GM18508 (cell line): ENCODE data around the gene AQP12B.
"Not testable (repeated sequence)": the region's sequence is repeated elsewhere in the genome, so short reads cannot be mapped to it uniquely, and the experiment has no call there.

Source experiments
- ATAC-seq: cut with Tn5 transposase; IDR thresholded peaks from one replicate; pipeline ENCODE4 v1.9.1; 2021; ENCODE audit warnings: moderate number of reproducible peaks; ENCODE audit not compliant: insufficient read depth, unreplicated experiment

AQP12B gene

DNA sequence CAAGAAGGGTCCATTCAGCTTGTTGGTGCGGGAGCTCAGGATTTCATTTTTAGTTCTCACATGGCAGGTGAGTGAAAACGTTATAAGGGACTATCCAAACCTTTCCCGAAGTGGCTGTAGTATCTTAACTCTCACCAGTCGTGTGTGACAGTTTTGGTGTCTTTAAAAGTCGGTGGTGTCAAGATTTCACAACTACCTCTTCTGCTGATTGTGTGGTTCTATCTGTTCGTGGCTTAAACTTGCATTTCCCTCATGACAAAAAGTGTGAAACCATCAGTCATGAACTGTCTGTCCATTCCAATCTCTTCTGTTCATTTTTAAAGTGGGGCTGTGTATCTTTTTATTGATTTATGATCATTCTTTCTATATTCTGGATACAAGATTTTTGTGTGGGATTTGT, 3.8 kb upstream of the AQP12B start:
- no peak for ATAC-seq

DNA sequence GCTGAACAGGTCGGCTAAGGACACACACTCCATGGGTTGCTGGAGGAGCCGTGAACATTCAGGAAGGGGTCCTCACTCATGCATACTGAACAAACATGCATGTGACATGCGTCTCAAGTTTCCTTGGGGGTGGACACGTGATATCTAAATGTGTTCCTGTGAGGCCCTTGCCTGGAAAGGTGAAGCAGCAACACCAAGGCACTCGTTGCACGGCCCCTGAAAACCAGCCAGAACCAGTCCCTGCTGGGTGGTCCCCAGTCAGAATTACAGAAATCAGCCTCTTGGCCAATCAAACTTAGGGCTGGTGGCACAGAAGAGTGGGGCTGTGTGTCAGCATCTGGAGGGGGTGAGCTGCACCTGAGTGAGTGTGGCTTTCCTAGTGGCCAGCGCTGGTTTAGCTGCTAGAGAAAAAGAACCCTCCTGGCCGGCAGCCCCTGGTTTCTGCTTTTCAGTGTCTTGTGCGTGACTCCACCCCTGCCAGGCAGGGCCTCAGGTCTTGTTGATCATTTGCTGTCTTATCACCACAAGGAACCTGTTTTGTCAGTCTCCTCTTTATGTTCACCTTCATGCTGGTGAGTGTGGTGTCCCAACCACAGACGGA, 3.2 kb upstream of the AQP12B start:
- ATAC-seq = no peak

DNA sequence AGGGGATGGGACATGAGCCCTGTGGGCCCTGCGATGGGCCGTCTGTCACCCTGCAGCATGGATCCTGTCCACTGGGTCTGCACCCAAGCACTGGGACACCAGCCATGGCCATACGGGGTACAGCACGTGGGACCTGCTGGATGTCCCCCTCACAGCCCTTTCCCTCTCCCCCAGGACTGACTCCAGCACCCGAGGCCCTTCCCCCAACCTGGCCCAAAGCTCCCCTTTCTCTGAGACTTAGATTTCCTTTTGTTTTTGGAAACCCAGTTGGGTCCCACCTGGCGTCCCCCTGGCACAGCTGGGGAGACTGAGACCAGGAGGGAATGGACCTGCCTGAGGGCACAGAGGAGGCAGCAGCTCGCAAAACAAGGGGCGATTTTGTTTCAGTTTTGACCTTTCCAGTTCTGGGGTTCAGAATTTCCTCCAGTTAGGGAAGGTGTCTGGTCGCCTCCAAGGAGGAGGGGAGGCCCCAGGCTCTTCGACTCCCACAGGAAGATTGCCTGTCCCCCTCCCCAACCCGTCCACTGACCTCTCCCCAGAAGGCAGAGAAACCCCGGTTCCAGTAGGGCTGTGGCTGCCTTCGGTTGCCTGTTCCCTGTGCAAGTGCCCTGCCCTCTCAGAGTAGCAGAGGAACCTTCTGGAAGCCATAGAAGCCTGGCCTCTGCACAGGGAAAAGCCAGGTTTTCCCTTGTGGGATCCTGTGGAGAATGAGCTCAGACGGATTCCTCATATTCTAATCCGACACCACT, 1.5 kb upstream of the AQP12B start:
- ATAC-seq = not testable (repeated sequence)

GRCh38 chr2:240683329-240683979, 769 bp upstream of the AQP12B start:
- ATAC-seq = not testable (repeated sequence)

DNA sequence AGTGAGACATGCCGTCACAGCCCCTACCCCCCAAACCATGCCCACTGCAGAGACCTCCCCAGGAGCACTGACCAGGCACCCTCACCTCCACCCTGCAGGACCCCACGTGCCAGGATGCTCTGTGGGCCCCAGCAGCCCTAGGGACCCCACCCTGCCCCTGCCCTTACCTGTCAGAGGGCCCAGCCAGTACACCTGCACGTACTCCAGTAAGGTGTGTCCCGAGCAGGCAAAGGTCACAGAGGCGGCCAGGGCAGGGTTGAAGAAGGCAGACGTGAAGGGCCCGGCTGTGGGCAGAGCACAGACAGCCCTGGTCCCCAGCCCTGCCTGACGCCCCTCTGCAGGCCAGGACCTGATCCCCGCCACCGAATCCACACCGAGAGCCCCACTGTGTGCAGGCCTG, 2.5 kb downstream of the AQP12B start:
- not testable (repeated sequence) for ATAC-seq

DNA sequence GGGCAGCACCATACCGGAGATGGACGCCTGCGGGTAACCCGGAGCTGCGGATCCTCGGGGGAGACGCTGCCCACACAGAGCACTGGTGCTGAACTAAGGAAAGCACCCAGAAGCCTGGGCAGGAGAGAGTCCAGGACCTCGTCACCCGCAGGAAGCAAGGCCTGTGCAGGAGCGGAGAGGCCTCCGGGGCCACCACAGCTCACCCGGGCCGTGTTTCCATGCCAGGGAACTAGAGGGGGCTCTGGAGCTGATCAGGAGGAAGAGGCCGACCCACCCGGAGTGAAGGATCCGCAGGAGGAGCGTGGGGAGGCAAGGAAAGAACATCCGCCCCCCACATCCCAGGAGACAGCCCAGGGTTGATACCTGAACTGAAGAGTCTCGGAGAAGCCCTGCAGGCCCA, 3.8 kb downstream of the AQP12B start:
- not testable (repeated sequence) for ATAC-seq

GRCh38 chr2:240678043-240678442, 4.6 kb downstream of the AQP12B start:
- not testable (repeated sequence) for ATAC-seq

GRCh38 chr2:240675345-240675744, 7.3 kb downstream of the AQP12B start:
- not testable (repeated sequence) for ATAC-seq

DNA sequence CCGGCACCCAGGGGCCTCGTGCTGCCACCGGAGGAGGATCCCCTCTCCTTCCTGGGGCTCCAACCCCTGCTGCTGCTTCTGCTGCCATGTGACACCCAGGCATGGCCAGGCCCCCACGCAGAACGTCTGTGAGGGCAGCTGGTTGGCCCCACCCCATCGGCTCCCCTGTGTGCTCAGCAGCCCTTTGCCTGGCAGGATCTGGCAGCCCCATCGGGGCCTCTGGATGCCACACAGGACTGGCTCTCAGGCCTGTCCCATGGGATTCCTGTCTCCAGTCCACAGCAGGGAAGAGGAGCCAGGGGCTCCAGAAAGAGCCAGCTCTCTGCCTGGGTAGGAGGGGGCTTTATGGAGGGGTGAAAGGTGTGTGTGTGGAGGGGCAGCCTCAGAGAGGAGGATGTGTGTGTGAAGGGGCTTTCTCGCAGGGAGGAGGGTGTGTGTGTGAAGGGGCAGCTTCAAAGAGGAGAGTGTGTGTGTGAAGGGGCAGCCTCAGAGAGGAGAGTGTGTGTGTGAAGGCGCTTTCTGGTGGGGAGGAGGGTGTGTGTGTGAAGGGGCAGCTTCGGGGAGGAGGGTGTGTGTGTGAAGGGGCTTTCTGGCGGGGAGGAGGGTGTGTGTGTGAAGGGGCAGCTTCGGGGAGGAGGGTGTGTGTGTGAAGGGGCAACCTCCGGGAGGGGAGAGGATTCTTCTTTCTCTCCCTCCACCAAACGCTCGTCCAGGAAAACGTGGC, 8.1 kb downstream of the AQP12B start:
- ATAC-seq = not testable (repeated sequence)

GRCh38 chr2:240672701-240673190, 9.9 kb downstream of the AQP12B start:
- ATAC-seq = no peak

DNA sequence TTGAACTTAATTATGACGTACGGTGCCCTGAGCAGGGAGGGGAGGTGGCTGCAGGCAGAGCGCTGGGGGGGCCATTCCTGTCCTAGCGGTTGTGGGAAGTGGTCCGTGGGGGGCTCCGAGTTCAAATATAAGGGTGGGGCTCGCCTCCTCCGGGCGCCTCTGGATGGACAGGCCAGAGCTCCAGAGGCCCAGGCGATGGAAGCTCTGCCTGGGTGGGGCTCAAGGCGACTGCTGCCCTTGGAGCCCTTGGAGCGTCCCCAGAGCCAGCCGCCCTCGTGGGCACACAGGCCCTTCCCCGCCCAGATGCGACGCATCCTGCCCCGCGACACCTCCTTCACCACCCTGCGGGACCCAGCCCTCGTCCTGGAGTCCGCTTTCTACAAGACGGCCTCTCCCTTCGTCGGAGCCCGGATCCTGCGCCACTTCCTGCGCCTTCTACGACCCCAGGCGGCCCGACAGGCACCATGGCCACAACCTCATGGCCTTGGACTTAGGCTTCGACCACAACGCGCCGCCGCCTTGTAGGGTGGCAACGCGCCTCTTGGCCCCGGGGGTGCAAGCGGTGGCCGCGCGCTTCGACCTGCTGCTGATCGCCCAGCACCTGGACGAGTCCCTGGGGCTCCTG, 10.5 kb downstream of the AQP12B start:
- ATAC-seq = no peak

DNA sequence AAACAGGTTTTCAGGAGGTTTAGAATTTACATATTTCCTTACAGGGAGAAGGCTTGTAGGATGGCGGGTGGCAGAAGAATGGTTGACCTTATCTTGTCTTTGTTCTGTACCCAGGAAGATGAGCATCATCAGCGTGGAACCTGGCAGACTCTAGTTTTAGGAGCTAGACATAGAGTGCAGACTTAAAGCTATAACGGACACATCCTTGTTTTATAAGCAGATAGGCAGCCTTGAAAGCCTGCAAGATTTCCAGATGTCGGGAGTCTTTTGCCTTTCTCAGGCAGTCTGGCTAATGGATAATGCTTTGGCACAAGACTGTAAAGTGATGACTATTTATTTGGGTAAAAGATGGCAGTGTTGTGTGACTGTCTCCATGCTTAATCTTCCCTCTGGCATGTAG, 11.7 kb downstream of the AQP12B start:
- no peak for ATAC-seq

DNA sequence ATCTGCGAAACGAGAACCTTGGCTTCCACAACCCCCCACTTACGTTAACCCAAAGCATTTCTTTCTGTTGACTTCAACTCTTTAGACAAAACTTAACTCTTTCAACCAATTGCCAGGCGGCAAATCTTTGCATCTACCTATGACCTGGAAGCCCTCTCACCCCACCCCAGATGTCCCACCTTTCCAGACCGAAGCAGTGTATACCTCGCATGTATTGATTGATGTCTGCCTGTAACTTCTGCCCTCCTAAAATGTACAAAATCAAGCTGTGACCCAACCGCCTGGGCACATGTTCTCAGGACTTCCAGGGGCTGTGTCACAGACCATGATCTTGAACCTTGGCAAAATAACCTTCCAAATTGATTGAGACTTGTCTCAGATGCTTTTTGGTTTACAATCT, 12.3 kb downstream of the AQP12B start:
- ATAC-seq = no peak

- ATAC-seq = no peak
Observed at GRCh38 chr2:240664622-240665021, 18.1 kb downstream of the AQP12B start.

DNA sequence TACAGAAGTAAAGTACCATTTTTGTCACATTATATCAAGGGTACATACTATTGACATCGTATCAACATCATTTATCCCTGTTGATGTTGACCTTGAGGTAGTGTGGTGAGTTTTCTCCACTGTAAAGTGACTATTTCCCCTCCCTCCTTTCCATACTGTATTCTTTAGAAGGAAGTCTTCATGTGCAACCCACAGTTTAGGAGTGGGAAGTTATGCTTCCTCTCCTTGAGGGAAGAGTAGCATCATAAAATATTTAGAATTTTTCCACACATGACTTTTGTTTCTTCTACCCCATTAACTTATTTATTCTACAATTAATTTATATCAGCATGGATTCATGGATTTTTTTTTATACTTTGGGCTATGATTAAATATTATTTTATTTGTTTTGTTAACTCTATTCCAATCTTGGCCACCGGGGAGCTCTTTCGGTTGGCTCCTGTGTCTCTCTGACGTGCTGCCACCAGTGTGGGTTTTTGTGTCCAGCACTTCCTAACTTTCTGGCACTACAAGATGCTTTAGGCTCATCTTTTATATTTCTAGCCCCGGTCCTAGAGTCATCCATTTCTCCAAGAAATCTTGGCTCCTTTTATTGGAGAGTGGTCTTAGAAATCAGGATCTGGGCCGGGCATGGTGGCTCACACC, 19.0 kb downstream of the AQP12B start:
- ATAC-seq = no peak

DNA sequence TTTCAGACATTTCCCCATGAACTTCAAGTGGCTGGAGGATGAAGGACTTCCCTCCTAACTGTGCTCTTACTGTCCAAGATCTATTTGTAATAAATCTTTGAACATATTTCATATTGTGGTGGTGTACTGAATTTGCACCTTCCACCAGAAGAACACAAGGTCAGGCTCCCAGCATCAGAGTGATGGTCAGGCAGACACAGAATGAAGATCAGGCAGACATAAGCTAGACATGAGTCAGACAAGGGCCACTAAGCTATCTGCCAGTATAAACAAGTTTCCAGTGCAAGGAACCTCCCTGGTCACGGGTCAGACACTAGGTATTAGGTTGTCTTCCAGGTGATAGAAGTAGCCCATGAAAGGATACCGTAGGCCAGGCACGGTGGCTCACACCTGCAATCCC, 20.0 kb downstream of the AQP12B start:
- no peak for ATAC-seq

- ATAC-seq = not testable (repeated sequence)
Observed at GRCh38 chr2:240659883-240660282, 22.8 kb downstream of the AQP12B start.

DNA sequence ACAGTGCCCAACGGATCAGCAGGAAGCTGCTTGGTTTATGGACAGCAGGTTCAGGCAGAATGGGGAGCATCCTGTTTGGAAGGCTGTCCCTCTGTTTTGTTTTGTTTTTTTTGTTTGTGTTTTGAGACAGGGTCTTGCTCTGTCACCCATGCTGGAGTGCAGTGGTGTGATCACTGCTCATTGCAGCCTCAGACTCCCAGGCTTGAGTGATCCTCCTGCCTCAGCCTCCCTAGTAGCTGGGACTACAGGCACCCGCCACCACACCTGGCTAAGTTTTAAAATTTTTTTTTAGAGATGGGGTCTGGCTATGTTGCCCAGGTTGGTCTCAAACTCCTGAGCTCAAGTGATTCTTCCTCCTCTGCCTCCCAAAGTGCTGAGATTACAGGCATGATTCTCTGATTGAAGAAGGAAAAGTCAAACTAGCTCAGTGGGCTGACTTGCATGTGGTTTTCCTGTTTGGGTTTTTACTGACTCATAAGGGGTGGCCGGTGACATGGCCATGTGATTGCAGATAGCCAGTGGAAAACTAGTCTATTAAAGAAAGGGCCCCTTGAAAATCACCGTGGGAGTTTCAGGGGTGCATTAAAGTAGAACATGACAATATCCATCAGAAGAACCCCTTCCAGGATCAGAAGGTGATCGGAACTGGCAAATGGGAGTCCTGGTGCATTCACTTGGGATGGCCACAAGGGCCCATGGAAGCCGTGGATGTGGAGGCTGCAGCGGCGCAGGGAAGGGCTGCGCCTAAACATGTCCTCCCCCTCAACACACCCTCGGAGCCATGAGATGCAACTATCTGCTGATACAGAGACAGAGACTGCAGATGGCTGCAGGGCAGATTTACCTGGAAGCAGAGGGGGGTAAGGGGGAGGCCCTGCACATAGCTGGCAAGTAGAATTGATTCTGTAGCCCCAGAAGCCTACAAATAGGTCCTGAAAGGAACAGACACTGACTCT, 26.5 kb downstream of the AQP12B start:
- no peak for ATAC-seq

GRCh38 chr2:240651185-240651584, 31.5 kb downstream of the AQP12B start:
- no peak for ATAC-seq
